ENCODE data around the gene NUCKS1.
"Not testable (repeated sequence)": the region's sequence is repeated elsewhere in the genome, so short reads cannot be mapped to it uniquely, and the experiment has no call there.

NUCKS1 gene

DNA sequence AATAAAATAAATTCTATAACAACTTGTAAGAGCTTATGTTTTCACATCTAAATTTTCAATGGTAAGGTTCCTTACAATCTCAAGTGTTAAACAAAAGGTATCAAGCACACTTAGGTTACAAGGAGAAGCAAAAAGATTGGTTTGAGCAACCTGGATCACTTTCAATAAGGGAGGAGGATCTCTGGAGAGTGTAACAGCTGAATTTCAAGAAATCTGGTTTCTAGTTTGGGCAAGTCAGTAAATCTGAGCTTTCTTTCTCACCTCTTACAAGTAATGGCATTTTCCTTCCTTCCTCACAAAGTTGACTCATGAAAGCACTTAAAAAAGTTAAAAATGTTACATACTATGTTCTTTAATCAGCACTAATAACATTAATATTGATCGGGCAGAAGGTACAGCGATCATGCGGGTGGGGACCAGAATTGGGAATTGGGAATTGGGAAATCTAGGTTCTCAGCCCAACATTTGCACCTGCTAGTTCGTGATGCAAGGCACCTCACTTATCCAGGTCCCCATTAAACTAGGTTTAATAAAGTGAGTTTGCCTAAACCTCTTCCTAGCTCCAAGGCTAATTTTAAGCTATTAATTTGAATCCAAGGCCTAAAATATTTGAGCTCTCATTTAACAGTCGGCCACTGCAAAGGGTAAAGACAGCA lies 3.1 kb downstream of the NUCKS1 start:
- H3K4me3 ChIP-seq (ENCODE audit: low read length): peak overlapping the region; percentile 98
- H3K36me3 ChIP-seq (ENCODE audit: control insufficient read depth, low read depth, low read length): peaks cover 8% of the 10 kb centered on the region
- H3K27ac ChIP-seq (ENCODE audit: low read length): no peak overlapping the region
- H3K4me1 ChIP-seq (ENCODE audit: control insufficient read depth, low read depth, low read length): peaks cover 42% of the 10 kb centered on the region
- H3K9me3 ChIP-seq (ENCODE audit: control insufficient read depth, low read depth, low read length): no peaks in the 10 kb centered on the region
- H3K9ac ChIP-seq (ENCODE audit: low read length): peak overlapping the region; percentile 87
- H3K27me3 ChIP-seq (ENCODE audit: control insufficient read depth, insufficient read depth, low read length): no peaks in the 10 kb centered on the region

- Histone ChIP-seq H3K9me3 (ENCODE audit: control insufficient read depth, low read depth, low read length) (no peaks in the 10 kb centered on the region), H3K36me3 (ENCODE audit: control insufficient read depth, low read depth, low read length) (peaks cover 8% of the 10 kb centered on the region), H3K4me1 (ENCODE audit: control insufficient read depth, low read depth, low read length) (peaks cover 42% of the 10 kb centered on the region), H3K27ac (ENCODE audit: low read length) (no peak overlapping the region), H3K9ac (ENCODE audit: low read length) (no peak overlapping the region), H3K4me3 (ENCODE audit: low read length) (no peak overlapping the region), H3K27me3 (ENCODE audit: control insufficient read depth, insufficient read depth, low read length) (no peaks in the 10 kb centered on the region)
Measured at GRCh38 chr1:205744403-205744802, 5.6 kb downstream of the NUCKS1 start.

DNA sequence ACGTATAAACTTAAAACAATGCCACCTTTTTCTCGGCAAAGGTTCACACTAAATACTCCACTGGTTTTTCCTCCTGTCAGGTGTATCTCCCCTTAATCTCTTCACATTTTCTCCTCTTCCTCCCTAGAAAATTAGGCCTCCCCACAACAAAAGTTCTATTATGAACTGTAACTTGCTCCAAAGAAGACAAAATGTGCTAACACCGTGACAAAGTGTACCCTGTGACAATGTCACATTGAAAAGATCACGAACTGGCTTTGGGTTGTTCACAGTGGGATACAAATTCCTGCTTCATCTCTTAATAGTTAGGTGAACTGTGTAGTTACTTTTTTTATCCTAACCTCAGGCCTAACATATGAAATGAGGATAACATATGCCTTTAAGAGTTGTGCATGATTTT lies 6.0 kb downstream of the NUCKS1 start:
- no peak overlapping the region for H3K27ac ChIP-seq (ENCODE audit: low read length)
- H3K27me3 ChIP-seq (ENCODE audit: control insufficient read depth, insufficient read depth, low read length): no peaks in the 10 kb centered on the region
- H3K4me1 ChIP-seq (ENCODE audit: control insufficient read depth, low read depth, low read length): peaks cover 42% of the 10 kb centered on the region
- no peak overlapping the region for H3K9ac ChIP-seq (ENCODE audit: low read length)
- H3K36me3 ChIP-seq (ENCODE audit: control insufficient read depth, low read depth, low read length): peaks cover 8% of the 10 kb centered on the region
- H3K9me3 ChIP-seq (ENCODE audit: control insufficient read depth, low read depth, low read length): no peaks in the 10 kb centered on the region
- no peak overlapping the region for H3K4me3 ChIP-seq (ENCODE audit: low read length)

DNA sequence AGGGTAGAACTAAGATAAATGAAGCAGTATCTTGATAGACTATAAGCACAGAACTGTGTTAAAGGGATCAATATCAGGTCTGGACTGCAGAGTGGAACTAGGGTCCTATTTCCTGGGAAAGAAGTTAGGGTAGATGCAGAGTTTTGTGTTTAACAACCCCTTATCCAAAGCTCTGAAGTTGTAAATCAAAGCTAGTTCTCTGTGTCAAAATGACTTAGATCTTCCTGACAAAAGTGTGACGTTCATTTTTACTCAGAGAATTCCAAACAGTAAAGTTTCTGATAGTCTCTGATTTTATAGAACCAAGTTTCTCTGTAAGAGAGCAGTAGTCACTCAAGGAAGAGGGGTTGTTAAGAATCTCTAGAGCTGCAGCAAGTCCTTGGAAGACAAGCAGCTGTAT lies 8.3 kb downstream of the NUCKS1 start:
- H3K27me3 ChIP-seq (ENCODE audit: control insufficient read depth, insufficient read depth, low read length): no peaks in the 10 kb centered on the region
- peaks cover 4% of the 10 kb centered on the region for H3K36me3 ChIP-seq (ENCODE audit: control insufficient read depth, low read depth, low read length)
- H3K27ac ChIP-seq (ENCODE audit: low read length): no peak overlapping the region
- H3K4me1 ChIP-seq (ENCODE audit: control insufficient read depth, low read depth, low read length): peaks cover 27% of the 10 kb centered on the region
- no peaks in the 10 kb centered on the region for H3K9me3 ChIP-seq (ENCODE audit: control insufficient read depth, low read depth, low read length)
- no peak overlapping the region for H3K4me3 ChIP-seq (ENCODE audit: low read length)
- no peak overlapping the region for H3K9ac ChIP-seq (ENCODE audit: low read length)

DNA sequence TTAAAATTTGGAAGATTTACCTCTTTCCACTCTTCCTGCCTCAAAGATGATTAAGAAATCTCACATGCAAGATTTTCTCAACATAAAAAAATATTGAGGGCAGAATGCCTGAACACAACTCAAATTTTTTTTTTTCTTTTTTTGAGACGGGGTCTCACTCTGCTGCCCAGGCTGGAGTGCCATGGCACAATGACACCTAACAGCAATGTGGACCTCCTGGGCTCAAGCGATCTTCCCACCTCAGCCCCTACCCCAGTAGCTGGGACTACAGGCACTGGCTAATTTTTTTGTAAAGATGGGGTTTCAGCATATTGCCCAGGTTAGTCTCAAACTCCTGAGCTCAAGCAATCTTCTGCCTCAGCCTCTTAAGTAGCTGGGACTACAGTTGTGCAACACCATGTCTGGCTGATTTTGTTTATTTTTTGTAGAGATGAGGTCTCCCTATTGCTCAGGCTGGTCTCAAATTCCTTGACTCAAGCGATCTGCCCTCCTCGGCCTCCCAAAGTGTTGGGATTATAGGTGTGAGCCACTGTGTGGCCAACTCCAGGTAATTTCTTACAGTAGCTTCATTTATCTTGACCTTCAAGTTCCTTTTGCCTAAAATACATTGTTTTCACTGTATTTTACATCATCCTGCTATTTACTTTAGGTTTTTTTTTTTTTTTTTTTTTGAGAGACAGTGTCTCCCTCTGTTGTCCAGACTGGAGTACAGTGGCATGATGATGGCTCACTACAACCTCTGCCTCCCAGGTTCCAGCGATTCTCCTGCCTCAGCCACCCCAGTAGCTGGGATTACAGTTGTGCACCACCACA lies 10.4 kb downstream of the NUCKS1 start:
- Histone ChIP-seq H3K9ac (ENCODE audit: low read length) (no peak overlapping the region), H3K27me3 (ENCODE audit: control insufficient read depth, insufficient read depth, low read length) (no peaks in the 10 kb centered on the region), H3K4me3 (ENCODE audit: low read length) (no peak overlapping the region), H3K27ac (ENCODE audit: low read length) (no peak overlapping the region), H3K9me3 (ENCODE audit: control insufficient read depth, low read depth, low read length) (no peaks in the 10 kb centered on the region), H3K36me3 (ENCODE audit: control insufficient read depth, low read depth, low read length) (peaks cover 7% of the 10 kb centered on the region), H3K4me1 (ENCODE audit: control insufficient read depth, low read depth, low read length) (peaks cover 17% of the 10 kb centered on the region)

DNA sequence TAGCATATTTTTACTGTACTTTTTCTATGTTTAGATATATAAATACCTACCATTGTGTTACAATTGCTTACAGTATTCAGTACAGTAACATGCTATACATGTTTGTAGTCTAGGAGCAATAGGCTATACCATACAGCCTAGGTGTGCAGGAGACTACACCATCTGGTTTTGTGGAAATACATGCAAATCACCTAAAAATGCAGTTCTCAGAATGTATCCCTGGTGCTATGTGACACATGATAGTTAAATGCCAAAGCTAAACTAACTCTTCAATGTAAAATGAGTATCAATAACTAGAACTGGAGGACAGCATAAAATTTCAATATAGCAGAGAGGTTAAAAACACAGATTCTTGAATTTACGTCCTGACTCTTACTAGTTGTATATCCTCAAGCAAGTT lies 14.8 kb downstream of the NUCKS1 start:
- H3K27ac ChIP-seq (ENCODE audit: low read length): no peak overlapping the region
- no peak overlapping the region for H3K9ac ChIP-seq (ENCODE audit: low read length)
- H3K4me1 ChIP-seq (ENCODE audit: control insufficient read depth, low read depth, low read length): no peaks in the 10 kb centered on the region
- H3K4me3 ChIP-seq (ENCODE audit: low read length): no peak overlapping the region
- H3K27me3 ChIP-seq (ENCODE audit: control insufficient read depth, insufficient read depth, low read length): no peaks in the 10 kb centered on the region
- H3K36me3 ChIP-seq (ENCODE audit: control insufficient read depth, low read depth, low read length): peaks cover 12% of the 10 kb centered on the region
- no peaks in the 10 kb centered on the region for H3K9me3 ChIP-seq (ENCODE audit: control insufficient read depth, low read depth, low read length)

GRCh38 chr1:205733438-205734175 lies 16.4 kb downstream of the NUCKS1 start:
- Histone ChIP-seq H3K27ac (ENCODE audit: low read length) (no peak overlapping the region), H3K4me3 (ENCODE audit: low read length) (no peak overlapping the region), H3K9ac (ENCODE audit: low read length) (no peak overlapping the region), H3K36me3 (ENCODE audit: control insufficient read depth, low read depth, low read length) (peaks cover 22% of the 10 kb centered on the region), H3K4me1 (ENCODE audit: control insufficient read depth, low read depth, low read length) (no peaks in the 10 kb centered on the region), H3K27me3 (ENCODE audit: control insufficient read depth, insufficient read depth, low read length) (no peaks in the 10 kb centered on the region), H3K9me3 (ENCODE audit: control insufficient read depth, low read depth, low read length) (no peaks in the 10 kb centered on the region)

GRCh38 chr1:205729945-205730610 lies 19.9 kb downstream of the NUCKS1 start:
- Histone ChIP-seq H3K36me3 (ENCODE audit: control insufficient read depth, low read depth, low read length) (peaks cover 45% of the 10 kb centered on the region), H3K4me1 (ENCODE audit: control insufficient read depth, low read depth, low read length) (no peaks in the 10 kb centered on the region), H3K27ac (ENCODE audit: low read length) (no peak overlapping the region), H3K27me3 (ENCODE audit: control insufficient read depth, insufficient read depth, low read length) (no peaks in the 10 kb centered on the region), H3K9me3 (ENCODE audit: control insufficient read depth, low read depth, low read length) (no peaks in the 10 kb centered on the region), H3K4me3 (ENCODE audit: low read length) (no peak overlapping the region), H3K9ac (ENCODE audit: low read length) (no peak overlapping the region)

DNA sequence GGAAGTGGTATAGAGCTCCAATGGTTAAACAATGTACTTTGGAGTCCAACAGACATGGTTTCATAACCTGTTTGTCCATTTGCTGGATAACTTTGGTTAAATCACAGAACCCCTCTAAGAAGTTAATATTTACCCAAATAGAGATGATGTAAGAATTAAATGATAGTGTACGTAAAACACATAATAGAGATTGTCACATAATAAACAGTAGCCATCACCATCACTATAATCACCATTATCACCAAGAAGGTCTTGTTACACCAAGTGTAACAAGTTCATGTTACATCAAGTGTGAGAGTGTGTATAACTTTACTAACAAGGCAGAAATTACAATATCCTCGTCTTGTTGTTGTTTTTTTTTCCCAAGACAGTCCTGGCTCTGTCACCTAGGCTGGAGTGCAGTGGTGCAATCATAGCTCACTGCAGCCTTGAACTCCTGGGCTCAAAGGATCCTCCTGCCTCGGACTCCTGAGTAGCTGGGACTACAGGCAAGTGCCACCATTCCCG lies 23.3 kb downstream of the NUCKS1 start:
- H3K27ac ChIP-seq (ENCODE audit: low read length): no peak overlapping the region
- no peaks in the 10 kb centered on the region for H3K27me3 ChIP-seq (ENCODE audit: control insufficient read depth, insufficient read depth, low read length)
- peaks cover 67% of the 10 kb centered on the region for H3K36me3 ChIP-seq (ENCODE audit: control insufficient read depth, low read depth, low read length)
- H3K9ac ChIP-seq (ENCODE audit: low read length): no peak overlapping the region
- no peaks in the 10 kb centered on the region for H3K4me1 ChIP-seq (ENCODE audit: control insufficient read depth, low read depth, low read length)
- no peak overlapping the region for H3K4me3 ChIP-seq (ENCODE audit: low read length)
- H3K9me3 ChIP-seq (ENCODE audit: control insufficient read depth, low read depth, low read length): no peaks in the 10 kb centered on the region

DNA sequence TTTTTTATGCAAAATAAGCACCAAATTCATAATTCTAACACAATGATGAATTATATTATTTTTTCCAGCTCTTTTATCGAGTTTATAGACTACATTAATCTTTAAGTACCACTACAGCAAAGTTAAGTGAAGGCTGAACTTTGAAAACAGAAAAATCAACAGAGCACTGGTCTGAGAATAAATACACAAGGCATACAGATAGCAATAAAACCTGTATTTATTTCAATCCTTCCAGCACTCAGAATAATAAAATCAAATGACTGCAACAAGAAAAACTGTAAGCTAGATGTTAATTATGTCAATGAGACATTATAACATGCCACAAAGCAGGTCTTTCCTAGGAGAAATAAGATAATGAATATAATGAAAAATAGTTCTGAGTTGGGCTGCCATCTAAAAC lies 24.5 kb downstream of the NUCKS1 start:
- Histone ChIP-seq H3K4me3 (ENCODE audit: low read length) (no peak overlapping the region), H3K9ac (ENCODE audit: low read length) (no peak overlapping the region), H3K36me3 (ENCODE audit: control insufficient read depth, low read depth, low read length) (peaks cover 74% of the 10 kb centered on the region), H3K4me1 (ENCODE audit: control insufficient read depth, low read depth, low read length) (no peaks in the 10 kb centered on the region), H3K9me3 (ENCODE audit: control insufficient read depth, low read depth, low read length) (no peaks in the 10 kb centered on the region), H3K27me3 (ENCODE audit: control insufficient read depth, insufficient read depth, low read length) (no peaks in the 10 kb centered on the region), H3K27ac (ENCODE audit: low read length) (no peak overlapping the region)

DNA sequence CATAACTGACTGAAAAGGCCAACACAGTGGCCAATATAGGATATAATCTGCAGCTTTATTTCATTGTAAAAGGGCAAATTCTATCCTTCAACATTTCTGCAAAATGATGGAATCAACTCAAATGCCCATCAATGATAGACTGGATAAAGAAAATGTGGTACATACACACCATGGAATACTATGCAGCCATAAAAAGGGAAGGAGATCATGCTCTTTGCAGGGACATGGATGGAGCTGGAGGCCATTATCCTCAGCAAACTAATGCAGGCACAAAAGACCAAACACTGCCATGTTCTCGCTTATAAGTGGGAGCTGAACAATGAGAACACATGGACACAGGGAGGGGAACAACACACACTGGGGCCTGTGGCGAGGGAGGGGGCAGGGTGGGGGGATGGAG lies 29.2 kb downstream of the NUCKS1 start:
- H3K36me3 ChIP-seq (ENCODE audit: control insufficient read depth, low read depth, low read length): peaks cover 90% of the 10 kb centered on the region
- not testable (repeated sequence) for H3K9me3 ChIP-seq (ENCODE audit: control insufficient read depth, low read depth, low read length); H3K4me3 ChIP-seq (ENCODE audit: low read length); H3K27me3 ChIP-seq (ENCODE audit: control insufficient read depth, insufficient read depth, low read length); H3K4me1 ChIP-seq (ENCODE audit: control insufficient read depth, low read depth, low read length); H3K9ac ChIP-seq (ENCODE audit: low read length); H3K27ac ChIP-seq (ENCODE audit: low read length)
